IMR-90 (cell line): ENCODE data around the gene ZNF407. TPM values are rescaled to one million over a fixed set of nuclear protein-coding genes. Genes with fewer than 3 reads are reported as not detected.

Source experiments
- ATAC-seq: fragments of 200-7000 bp; cut with Tn5 transposase; 2 replicates; pipeline ENCODE4 v1.9.1; 2020; ENCODE audit warnings: low read depth, mild to moderate bottlenecking, moderate library complexity
- BruUV-seq: library from RNA; stranded (reverse); fragments of 400-500 nt; replicated peaks from 2 replicates; lab custom pipeline; 2021; lab: Mats Ljungman, UMichigan
- CTCF ChIA-PET: fragments of 300-600 bp; formaldehyde crosslinking; extraction: SDS; loops from one replicate; lab custom pipeline; 2021; ENCODE audit warnings: antibody characterized with exemption; lab: Yijun Ruan, JAX
- POLR2A ChIA-PET: fragments of 300-600 bp; sonication (Branson Sonifier 250); formaldehyde crosslinking; loops from one replicate; lab custom pipeline; 2022; ENCODE audit warnings: antibody characterized with exemption; ENCODE audit not compliant: unreplicated experiment; lab: Charles Lee
- DNase-seq: peaks from one replicate; pipeline ENCODE4 v3.0.0; 2013
- H2AFZ ChIP-seq: replicated peaks from 2 replicates; pipeline ENCODE3; 2013; ENCODE audit warnings: low read length, mild to moderate bottlenecking; ENCODE audit not compliant: poor library complexity
- H2AK5ac ChIP-seq: 2 replicates; pipeline ENCODE4 v1.6.1; 2013; ENCODE audit warnings: low read depth, low read length, inconsistent platforms
- H2AK9ac ChIP-seq: replicated peaks from 2 replicates; pipeline ENCODE3; 2013; ENCODE audit warnings: mild to moderate bottlenecking, low read depth, low read length, moderate library complexity; ENCODE audit not compliant: poor library complexity
- H2BK120ac ChIP-seq: 2 replicates; pipeline ENCODE4 v1.6.1; 2013; ENCODE audit warnings: low read depth, low read length, inconsistent platforms
- H2BK15ac ChIP-seq: 3 replicates; pipeline ENCODE4 v1.6.1; 2013; ENCODE audit warnings: low read depth, low read length, inconsistent platforms
- H2BK20ac ChIP-seq: 2 replicates; pipeline ENCODE4 v1.6.1; 2013; ENCODE audit warnings: low read depth, mild to moderate bottlenecking, inconsistent platforms, low read length, moderate library complexity
- H2BK5ac ChIP-seq: 2 replicates; pipeline ENCODE4 v1.6.1; 2013; ENCODE audit warnings: mild to moderate bottlenecking, low read depth, low read length, inconsistent platforms; ENCODE audit not compliant: poor library complexity, severe bottlenecking
- H3K14ac ChIP-seq: replicated peaks from 2 replicates; pipeline ENCODE4 v1.6.1; 2013; ENCODE audit warnings: low read depth, low read length, inconsistent platforms
- H3K18ac ChIP-seq: 2 replicates; pipeline ENCODE4 v1.6.1; 2013; ENCODE audit warnings: low read depth, low read length, control low read depth
- H3K23ac ChIP-seq: 2 replicates; pipeline ENCODE4 v1.6.1; 2013; ENCODE audit warnings: low read depth, low read length, inconsistent platforms
- H3K27ac ChIP-seq: 2 replicates; pipeline ENCODE4 v1.5.1; 2013; ENCODE audit warnings: mild to moderate bottlenecking, control low read depth, low read length; ENCODE audit not compliant: insufficient read depth
- H3K27me3 ChIP-seq: 2 replicates; pipeline ENCODE4 v1.6.1; 2013; ENCODE audit warnings: low read length; ENCODE audit not compliant: control insufficient read depth, insufficient read depth
- H3K36me3 ChIP-seq: 2 replicates; pipeline ENCODE4 v1.6.1; 2013; ENCODE audit warnings: low read length, mixed read lengths; ENCODE audit not compliant: control insufficient read depth, insufficient read depth
- H3K4ac ChIP-seq: 2 replicates; pipeline ENCODE4 v1.6.1; 2013; ENCODE audit warnings: low read depth, low read length, inconsistent platforms
- H3K4me1 ChIP-seq: 2 replicates; pipeline ENCODE4 v1.6.1; 2013; ENCODE audit warnings: low read length, mixed read lengths; ENCODE audit not compliant: control insufficient read depth, insufficient read depth
- H3K4me2 ChIP-seq: 2 replicates; pipeline ENCODE4 v1.6.1; 2013; ENCODE audit warnings: low read depth, mild to moderate bottlenecking, control low read depth, low read length, moderate library complexity
- H3K4me3 ChIP-seq: 2 replicates; pipeline ENCODE4 v1.5.1; 2013; ENCODE audit warnings: low read depth, mild to moderate bottlenecking, control low read depth, low read length, moderate library complexity; ENCODE audit not compliant: insufficient read depth
- H3K56ac ChIP-seq: 2 replicates; pipeline ENCODE4 v1.6.1; 2013; ENCODE audit warnings: low read length, inconsistent platforms; ENCODE audit not compliant: insufficient read depth; ENCODE audit errors: extremely low read depth
- H3K79me1 ChIP-seq, 2 experiments: 2 replicates each; pipeline ENCODE4 v1.6.1; 2013; ENCODE audit warnings: low read length in 2 of 2, inconsistent platforms in 1 of 2, low read depth in 1 of 2
- H3K9ac ChIP-seq: 2 replicates; pipeline ENCODE4 v1.6.1; 2013; ENCODE audit warnings: low read depth, low read length, control low read depth
- H3K9me1 ChIP-seq: 2 replicates; pipeline ENCODE4 v1.6.1; 2013; ENCODE audit warnings: low read length, inconsistent platforms; ENCODE audit not compliant: insufficient read depth
- H3K9me3 ChIP-seq: 2 replicates; pipeline ENCODE4 v1.6.1; 2013; ENCODE audit warnings: low read length; ENCODE audit not compliant: control insufficient read depth, insufficient read depth
- H4K20me1 ChIP-seq: 2 replicates; pipeline ENCODE4 v1.6.1; 2013; ENCODE audit warnings: low read length, inconsistent platforms; ENCODE audit not compliant: insufficient read depth
- H4K5ac ChIP-seq: 2 replicates; pipeline ENCODE4 v1.6.1; 2013; ENCODE audit warnings: mild to moderate bottlenecking, low read depth, low read length, control low read depth
- H4K8ac ChIP-seq, 2 experiments: 2 replicates each; pipeline ENCODE4 v1.6.1; 2013; ENCODE audit warnings: low read depth in 2 of 2, low read length in 2 of 2, control low read depth in 1 of 2, inconsistent platforms in 1 of 2
- H4K91ac ChIP-seq: 2 replicates; pipeline ENCODE4 v1.6.1; 2013; ENCODE audit warnings: low read depth, low read length, inconsistent platforms; ENCODE audit not compliant: insufficient read depth
- CHD1 ChIP-seq: IDR thresholded peaks from 2 replicates; pipeline ENCODE4 v1.6.1; 2012; ENCODE audit warnings: low read depth, low read length, improper control_type of control experiment
- CTCF ChIP-seq: conservative IDR thresholded peaks from 2 replicates; pipeline ENCODE4 v1.5.1; 2012; ENCODE audit warnings: mild to moderate bottlenecking, low read depth, low read length, improper control_type of control experiment
- FOS ChIP-seq: fragments of 150-350 bp; IDR thresholded peaks from 2 replicates; pipeline ENCODE4 v1.6.1; 2016; ENCODE audit warnings: low read depth, low read length
- WGBS, 2 experiments: methylation state at CpG; one replicate each; pipeline versions ENCODE4 v1.1.5 to v1.1.7; 2013; ENCODE audit warnings: missing lambda C conversion rate in 2 of 2; ENCODE audit not compliant: insufficient read length in 1 of 2; ENCODE audit errors: extremely low coverage in 2 of 2; 5-methylcytosine and 5-hydroxymethylcytosine counted together
- dilution Hi-C: fragments of 300-500 bp; cut with HindIII; formaldehyde crosslinking; loops from one replicate; pipeline ENCODE4 v1.14.3; 2018; ENCODE audit warnings: low sequenced_read_pairs; ENCODE audit not compliant: unreplicated experiment
- in situ Hi-C: fragments of 300-500 bp; cut with MboI; formaldehyde crosslinking; loops from 3 replicates; pipeline ENCODE4 v1.14.3; 2019; ENCODE audit warnings: low sequenced_read_pairs, inconsistent platforms, mixed read lengths
- intact Hi-C: fragments of 100-400 bp; cut with micrococcal nuclease; formaldehyde crosslinking; loops from 2 replicates; pipeline ENCODE4 v1.10.0; 2022
- polyA plus RNA-seq, 3 experiments: library from polyadenylated mRNA; depleted of rRNA; stranded (reverse); fragments of >200 nt; gene quantifications; 2 replicates each; pipeline ENCODE4 v1.2.3, GENCODE V29; 2012; ENCODE audit warnings: low replicate concordance in 1 of 3
- total RNA-seq: library from RNA; depleted of rRNA; stranded (reverse); fragments of >200 nt; gene quantifications from 2 replicates; pipeline ENCODE4 v1.2.3, GENCODE V29; 2012

Gene ZNF407
- total and polyA plus RNA-seq, 2 of the 4 experiments (the other 2 are of a cell fraction) = 3.1 to 20.1 TPM

GRCh38 chr18:74731097-74731496, 133.4 kb downstream of the ZNF407 start:
- H3K27me3 ChIP-seq = no peaks in the 10 kb centered on the region
- peaks cover 20 to 45% of the 10 kb centered on the region in 2 experiments for H3K79me1 ChIP-seq
- H3K4me3 ChIP-seq = no peak overlapping the region
- dilution Hi-C loops = no loop called here
- POLR2A ChIA-PET = no interaction called here
- no peak overlapping the region for H4K91ac ChIP-seq
- H4K20me1 ChIP-seq = no peaks in the 10 kb centered on the region
- H4K8ac ChIP-seq = no peak overlapping the region; a peak in 1 of 4 replicates
- no peak overlapping the region; the same call in 1 of the 2 replicates for H3K4me2 ChIP-seq
- H2AK5ac ChIP-seq = no peak overlapping the region
- no peak overlapping the region for H3K18ac ChIP-seq
- BruUV-seq = no TSS peak
- no peak overlapping the region for H4K5ac ChIP-seq
- no peak overlapping the region for H2AK9ac ChIP-seq
- H3K27ac ChIP-seq = peak overlapping the region; percentile 19; the same call in 1 of the 2 replicates
- peak overlapping the region; percentile 80 for H2BK5ac ChIP-seq
- H3K4ac ChIP-seq = no peak overlapping the region
- H3K36me3 ChIP-seq = no peaks in the 10 kb centered on the region
- WGBS, 2 experiments = no CpG with 5 or more reads among the region's 5 CpGs
- H3K9me1 ChIP-seq = peaks cover 14% of the 10 kb centered on the region
- no peak overlapping the region; the same call in 2 of the 3 replicates for H2BK15ac ChIP-seq
- in situ Hi-C loops = no loop called here
- TF ChIP-seq CHD1 = no peak
- 0 out of 2 replicates have a peak, but pooled peaks have one; percentile 2 for TF ChIP-seq FOS
- TF ChIP-seq CTCF = no peak
- H2BK20ac ChIP-seq = no peak overlapping the region
- DNase-seq (peak; percentile 86), ATAC-seq (peak; percentile 92)
- no peak overlapping the region for H2AFZ ChIP-seq
- CTCF ChIA-PET = no interaction called here
- no peaks in the 10 kb centered on the region for H3K9me3 ChIP-seq
- H3K56ac ChIP-seq = no peak overlapping the region
- H2BK120ac ChIP-seq = no peak overlapping the region; the same call in 1 of the 2 replicates
- H3K23ac ChIP-seq = no peak overlapping the region
- H3K9ac ChIP-seq = no peak overlapping the region
- H3K4me1 ChIP-seq = peaks cover 3% of the 10 kb centered on the region
- H3K14ac ChIP-seq = no peak overlapping the region
- intact Hi-C loops = no loop called here
